Keratinocyte (primary cell): ENCODE results near the gene MAD1L1. TPM values are rescaled to one million over a fixed set of nuclear protein-coding genes. Genes with fewer than 3 reads are reported as not detected.

Source experiments
- DNase-seq: peaks from one replicate; pipeline ENCODE4 v3.0.0-alpha.2; 2011; ENCODE audit warnings: low read depth, missing footprints, low spot score
- FAIRE-seq: peaks from 2 replicates; lab custom pipeline; 2011; peaks lifted over from hg19 to GRCh38; lab: Jason Lieb, UNC
- H2AFZ ChIP-seq: 2 replicates; pipeline ENCODE4 v1.6.0; 2012; ENCODE audit warnings: low read length, control low read depth, inconsistent platforms; ENCODE audit not compliant: control insufficient read depth
- H3K27ac ChIP-seq: 2 replicates; pipeline ENCODE4 v1.5.1; 2011; ENCODE audit warnings: low read length; ENCODE audit not compliant: control insufficient read depth, insufficient read depth
- H3K27me3 ChIP-seq: 3 replicates; pipeline ENCODE4 v1.6.0; 2011; ENCODE audit warnings: low read length; ENCODE audit not compliant: control insufficient read depth, insufficient read depth; ENCODE audit errors: extremely low read depth
- H3K36me3 ChIP-seq, 2 experiments: 2 replicates in 1 of 2; 3 replicates in 1 of 2; pipeline ENCODE4 v1.5.1; 2011; ENCODE audit warnings: low read length in 2 of 2, mild to moderate bottlenecking in 1 of 2; ENCODE audit not compliant: control insufficient read depth in 2 of 2, insufficient read depth in 2 of 2; ENCODE audit errors: extremely low read depth in 1 of 2
- H3K4me1 ChIP-seq: 3 replicates; pipeline ENCODE4 v1.5.1; 2011; ENCODE audit warnings: low read length; ENCODE audit not compliant: control insufficient read depth, insufficient read depth; ENCODE audit errors: extremely low read depth
- H3K4me2 ChIP-seq: 3 replicates; pipeline ENCODE4 v1.6.0; 2011; ENCODE audit warnings: low read depth, low read length; ENCODE audit not compliant: control insufficient read depth, insufficient read depth; ENCODE audit errors: extremely low read depth
- H3K4me3 ChIP-seq, 3 experiments: fragments of 200-600 bp in 1 of 3; sonication (generic) in 1 of 3; 2 replicates in 2 of 3; 3 replicates in 1 of 3; pipeline ENCODE4 v1.5.1; 2011 to 2016; ENCODE audit warnings: low read length in 3 of 3, mild to moderate bottlenecking in 3 of 3, control low read depth in 2 of 3, inconsistent platforms in 1 of 3, low read depth in 1 of 3, mixed read lengths in 1 of 3, mixed run types in 1 of 3, moderate library complexity in 1 of 3; ENCODE audit not compliant: control insufficient read depth in 2 of 3, insufficient read depth in 2 of 3; ENCODE audit errors: extremely low read depth in 1 of 3
- H3K79me2 ChIP-seq: 2 replicates; pipeline ENCODE4 v1.6.0; 2012; ENCODE audit warnings: low read length; ENCODE audit not compliant: control insufficient read depth, insufficient read depth
- H3K9ac ChIP-seq: 3 replicates; pipeline ENCODE4 v1.6.0; 2011; ENCODE audit warnings: low read length; ENCODE audit not compliant: control insufficient read depth, insufficient read depth; ENCODE audit errors: extremely low read depth
- H3K9me1 ChIP-seq: 3 replicates; pipeline ENCODE4 v1.6.0; 2011; ENCODE audit warnings: low read length; ENCODE audit not compliant: control insufficient read depth, insufficient read depth; ENCODE audit errors: extremely low read depth
- H3K9me3 ChIP-seq: 2 replicates; pipeline ENCODE4 v1.5.1; 2012; ENCODE audit warnings: low read depth, low read length; ENCODE audit not compliant: control insufficient read depth
- H4K20me1 ChIP-seq: 3 replicates; pipeline ENCODE4 v1.6.0; 2011; ENCODE audit warnings: low read length; ENCODE audit not compliant: control insufficient read depth, insufficient read depth; ENCODE audit errors: extremely low read depth
- EZH2 ChIP-seq: IDR thresholded peaks from one replicate; pipeline ENCODE4 v1.6.1; 2012; ENCODE audit warnings: inconsistent platforms, mild to moderate bottlenecking, low read length, moderate library complexity
- dilution Hi-C: fragments of 300-500 bp; cut with MboI; formaldehyde crosslinking; loops from one replicate; pipeline ENCODE4 v1.7.0; 2020; ENCODE audit warnings: low sequenced_read_pairs; ENCODE audit not compliant: extremely low pct_ligation_motif_present
- polyA plus RNA-seq, 5 experiments: library from polyadenylated mRNA; depleted of rRNA in 3 of 5; stranded (reverse) in 3 of 5; stranded (forward) in 1 of 5; unstranded in 1 of 5; fragments of >200 nt; gene quantifications; 1 replicate in 1 of 5; 2 replicates in 3 of 5; 3 replicates in 1 of 5; pipeline versions ENCODE4 v1.2.1 to v1.2.3, GENCODE V29; 2011 to 2012; ENCODE audit warnings: missing spikeins in 2 of 5, low read depth in 1 of 5, low replicate concordance in 1 of 5
- TF ChIP-seq, protein P1 (sequence below), 3 experiments: IDR thresholded peaks in 1 of 3; conservative IDR thresholded peaks in 1 of 3; optimal IDR thresholded peaks in 1 of 3; 2 replicates in 2 of 3; 3 replicates in 1 of 3; pipeline versions ENCODE3 to v1.5.1; 2011; ENCODE audit warnings: low read length in 3 of 3, mild to moderate bottlenecking in 3 of 3, moderate library complexity in 2 of 3, control low read depth in 1 of 3, inconsistent platforms in 1 of 3; ENCODE audit not compliant: insufficient read depth in 2 of 3; ENCODE audit errors: extremely low read depth in 1 of 3

MAD1L1 gene
- polyA plus RNA-seq, 1 donor (not counting 4 experiments of a cell fraction or from before 2014, with no cell fraction given): 18.0 TPM

DNA sequence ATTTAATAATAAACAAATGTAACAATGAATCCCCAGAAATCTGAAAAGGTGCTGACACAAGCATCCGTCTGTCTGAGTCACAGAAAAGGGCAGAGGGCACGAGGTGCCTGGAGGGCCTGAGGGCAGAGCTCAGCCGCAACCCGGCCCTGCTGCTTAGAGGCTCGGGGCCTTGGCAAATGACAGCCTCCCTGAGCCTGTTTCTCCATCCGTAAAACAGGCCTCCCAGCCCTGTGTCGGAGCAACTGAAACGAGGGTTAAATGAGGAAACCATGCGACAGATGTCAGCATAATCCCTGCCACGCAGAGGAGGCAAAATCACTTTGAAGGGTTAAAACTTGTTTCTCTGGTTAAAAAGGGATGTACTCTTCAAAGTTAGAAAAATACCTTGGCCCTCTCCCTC lies 34.2 kb upstream of the MAD1L1 start:
- no peak overlapping the region for H3K27ac ChIP-seq
- H3K4me1 ChIP-seq: no peaks in the 10 kb centered on the region
- no peaks in the 10 kb centered on the region for H3K79me2 ChIP-seq
- H3K9me3 ChIP-seq: no peaks in the 10 kb centered on the region
- TF ChIP-seq EZH2: no peak
- TF ChIP-seq, protein P1, sequence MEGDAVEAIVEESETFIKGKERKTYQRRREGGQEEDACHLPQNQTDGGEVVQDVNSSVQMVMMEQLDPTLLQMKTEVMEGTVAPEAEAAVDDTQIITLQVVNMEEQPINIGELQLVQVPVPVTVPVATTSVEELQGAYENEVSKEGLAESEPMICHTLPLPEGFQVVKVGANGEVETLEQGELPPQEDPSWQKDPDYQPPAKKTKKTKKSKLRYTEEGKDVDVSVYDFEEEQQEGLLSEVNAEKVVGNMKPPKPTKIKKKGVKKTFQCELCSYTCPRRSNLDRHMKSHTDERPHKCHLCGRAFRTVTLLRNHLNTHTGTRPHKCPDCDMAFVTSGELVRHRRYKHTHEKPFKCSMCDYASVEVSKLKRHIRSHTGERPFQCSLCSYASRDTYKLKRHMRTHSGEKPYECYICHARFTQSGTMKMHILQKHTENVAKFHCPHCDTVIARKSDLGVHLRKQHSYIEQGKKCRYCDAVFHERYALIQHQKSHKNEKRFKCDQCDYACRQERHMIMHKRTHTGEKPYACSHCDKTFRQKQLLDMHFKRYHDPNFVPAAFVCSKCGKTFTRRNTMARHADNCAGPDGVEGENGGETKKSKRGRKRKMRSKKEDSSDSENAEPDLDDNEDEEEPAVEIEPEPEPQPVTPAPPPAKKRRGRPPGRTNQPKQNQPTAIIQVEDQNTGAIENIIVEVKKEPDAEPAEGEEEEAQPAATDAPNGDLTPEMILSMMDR (optimal IDR thresholded peaks at IDR 0.05 in 1 of 3, IDR thresholded peaks at IDR 0.05 in 1 of 3, conservative IDR thresholded peaks at IDR 0.05 in 1 of 3; ENCODE audit: extremely low read depth in 1 of 3, insufficient read depth in 2 of 3, low read length in 3 of 3): no peak
- peaks cover 2 to 3% of the 10 kb centered on the region in 2 experiments for H3K36me3 ChIP-seq
- no peak overlapping the region for H3K4me2 ChIP-seq
- H3K9me1 ChIP-seq: no peaks in the 10 kb centered on the region
- no peak overlapping the region for H2AFZ ChIP-seq
- DNase-seq (no peak), FAIRE-seq (no peak)
- dilution Hi-C loops: no loop called here
- no peaks in the 10 kb centered on the region for H4K20me1 ChIP-seq
- no peak overlapping the region for H3K9ac ChIP-seq
- H3K4me3 ChIP-seq: no peak overlapping the region
- H3K27me3 ChIP-seq: no peaks in the 10 kb centered on the region

DNA sequence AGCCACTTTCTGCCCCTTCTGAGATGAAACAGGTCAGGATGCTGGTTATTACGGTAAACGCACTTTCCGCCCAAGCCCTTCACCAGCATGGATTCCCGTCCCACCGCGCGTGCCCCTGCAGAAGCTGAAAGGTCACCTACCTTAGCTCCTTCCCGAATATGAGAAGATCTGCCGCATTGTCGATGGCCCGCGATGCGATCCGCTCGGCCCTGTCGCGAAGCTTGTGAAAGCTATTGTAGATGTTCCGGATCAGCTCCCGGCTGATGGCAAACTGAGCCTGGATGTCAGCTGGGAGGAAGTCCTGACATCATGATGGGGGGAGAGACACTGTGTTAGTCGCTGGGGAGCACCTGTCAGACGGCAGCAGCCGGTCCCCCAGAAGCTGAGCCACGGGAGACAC lies 31.4 kb upstream of the MAD1L1 start:
- peaks cover 2% of the 10 kb centered on the region in 2 experiments for H3K36me3 ChIP-seq
- H2AFZ ChIP-seq: no peak overlapping the region
- H3K9ac ChIP-seq: no peak overlapping the region
- dilution Hi-C loops: no loop called here
- H3K79me2 ChIP-seq: no peaks in the 10 kb centered on the region
- peaks cover 4% of the 10 kb centered on the region for H4K20me1 ChIP-seq
- no peak overlapping the region for H3K27ac ChIP-seq
- FAIRE-seq (no peak), DNase-seq (no peak)
- no peak for TF ChIP-seq EZH2
- TF ChIP-seq, protein P1 (optimal IDR thresholded peaks at IDR 0.05 in 1 of 3, IDR thresholded peaks at IDR 0.05 in 1 of 3, conservative IDR thresholded peaks at IDR 0.05 in 1 of 3; ENCODE audit: extremely low read depth in 1 of 3, insufficient read depth in 2 of 3, low read length in 3 of 3): no peak
- peaks cover 4% of the 10 kb centered on the region for H3K4me1 ChIP-seq
- no peak overlapping the region for H3K4me3 ChIP-seq
- no peak overlapping the region for H3K4me2 ChIP-seq
- no peaks in the 10 kb centered on the region for H3K27me3 ChIP-seq
- H3K9me3 ChIP-seq: no peaks in the 10 kb centered on the region
- peaks cover 5% of the 10 kb centered on the region for H3K9me1 ChIP-seq
